Body of pancreas (tissue), 4 donors: ENCODE results near the gene PIWIL4. TPM values are rescaled to one million over a fixed set of nuclear protein-coding genes. Genes with fewer than 3 reads are reported as not detected.

ENCODE experiments used
- ATAC-seq: fragments of 150-250 bp; one replicate; pipeline ENCODE4 v1.9.1; 2016
- DNase-seq, 4 donors: peaks; one replicate each; pipeline ENCODE4 v3.0.0-alpha.2; 2019
- H3K27ac ChIP-seq, 4 donors: fragments of 200-600 bp; sonication (generic); 1 replicate in 3 of 4; 2 replicates in 1 of 4; pipeline versions ENCODE4 v1.5.1 to v1.6.1; 2016 to 2019; ENCODE audit warnings: mild to moderate bottlenecking in 1 of 4, mixed read lengths in 1 of 4, moderate library complexity in 1 of 4
- H3K27me3 ChIP-seq, 2 donors: fragments of 200-600 bp; sonication (generic); one replicate each; pipeline ENCODE4 v1.6.0; 2016; ENCODE audit warnings: mild to moderate bottlenecking in 1 of 2
- H3K36me3 ChIP-seq, 2 donors: fragments of 200-600 bp; sonication (generic); replicated peaks in 1 of 2; 2 replicates each; pipeline ENCODE4 v1.5.1; 2016; ENCODE audit warnings: low read depth in 2 of 2; ENCODE audit not compliant: insufficient read depth in 1 of 2
- H3K4me1 ChIP-seq: fragments of 200-600 bp; sonication (generic); one replicate; pipeline ENCODE4 v1.6.0; 2016
- H3K4me3 ChIP-seq, 2 donors: fragments of 200-600 bp; sonication (generic); 1 replicate in 1 of 2; 2 replicates in 1 of 2; pipeline ENCODE4 v1.5.1; 2016 to 2019
- H3K9me3 ChIP-seq, 3 donors: fragments of 200-600 bp; sonication (generic); 1 replicate in 2 of 3; 2 replicates in 1 of 3; pipeline ENCODE4 v1.5.1; 2016
- POLR2A ChIP-seq, 3 donors: fragments of 450-650 bp; IDR thresholded peaks; one replicate each; pipeline ENCODE4 v1.6.1; 2016; ENCODE audit warnings: antibody characterized with exemption in 3 of 3, mild to moderate bottlenecking in 2 of 3
- WGBS, 2 donors: methylation state at CpG; one replicate each; pipeline ENCODE4 v1.1.5; 2017; 5-methylcytosine and 5-hydroxymethylcytosine counted together
- intact Hi-C: fragments of 100-400 bp; cut with DNase I; formaldehyde crosslinking; loops from one replicate; pipeline ENCODE4 v1.15.1; 2023
- total RNA-seq, 2 donors: library from RNA; depleted of rRNA; stranded (reverse); fragments of >200 nt; gene quantifications; one replicate each; pipeline ENCODE4 v1.1.0, GENCODE V29; 2016
- TF ChIP-seq, protein P1 (sequence below), 7 experiments: fragments of 450-650 bp in 4 of 7; fragments of 200-600 bp in 3 of 7; sonication (generic) in 3 of 7; IDR thresholded peaks; one replicate each; pipeline ENCODE4 v1.5.1; 2016 to 2019; ENCODE audit warnings: antibody characterized with exemption in 7 of 7

PIWIL4 gene
- total RNA-seq, 2 donors from 2014 or later: 6.5 to 13.2 TPM

DNA sequence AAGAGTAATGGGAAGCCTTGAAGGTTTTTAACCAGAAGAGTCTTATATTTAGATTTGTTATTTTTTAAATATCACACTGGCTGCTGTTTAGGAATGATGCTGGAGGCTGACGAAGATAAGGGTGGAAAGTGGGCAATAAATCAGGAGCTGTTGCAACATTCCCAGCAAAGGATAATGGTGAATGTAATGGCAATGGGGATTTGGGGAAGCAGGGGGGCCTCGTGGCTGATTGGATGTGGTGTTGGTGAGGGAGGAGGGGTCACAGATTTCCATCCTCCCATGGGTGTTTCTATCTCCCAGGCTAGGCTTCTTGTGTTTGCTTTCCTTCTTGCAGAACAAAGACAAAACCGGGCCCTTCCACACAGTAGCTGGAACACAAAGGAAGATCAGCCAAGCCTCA is 80.8 kb downstream of the PIWIL4 start:
- 55% methylated on average over 3 of the region's 3 CpGs for WGBS, 2 donors
- no peak overlapping the region for H3K27ac ChIP-seq
- no peak for TF ChIP-seq POLR2A (IDR thresholded peaks at IDR 0.05)
- TF ChIP-seq, protein P1, sequence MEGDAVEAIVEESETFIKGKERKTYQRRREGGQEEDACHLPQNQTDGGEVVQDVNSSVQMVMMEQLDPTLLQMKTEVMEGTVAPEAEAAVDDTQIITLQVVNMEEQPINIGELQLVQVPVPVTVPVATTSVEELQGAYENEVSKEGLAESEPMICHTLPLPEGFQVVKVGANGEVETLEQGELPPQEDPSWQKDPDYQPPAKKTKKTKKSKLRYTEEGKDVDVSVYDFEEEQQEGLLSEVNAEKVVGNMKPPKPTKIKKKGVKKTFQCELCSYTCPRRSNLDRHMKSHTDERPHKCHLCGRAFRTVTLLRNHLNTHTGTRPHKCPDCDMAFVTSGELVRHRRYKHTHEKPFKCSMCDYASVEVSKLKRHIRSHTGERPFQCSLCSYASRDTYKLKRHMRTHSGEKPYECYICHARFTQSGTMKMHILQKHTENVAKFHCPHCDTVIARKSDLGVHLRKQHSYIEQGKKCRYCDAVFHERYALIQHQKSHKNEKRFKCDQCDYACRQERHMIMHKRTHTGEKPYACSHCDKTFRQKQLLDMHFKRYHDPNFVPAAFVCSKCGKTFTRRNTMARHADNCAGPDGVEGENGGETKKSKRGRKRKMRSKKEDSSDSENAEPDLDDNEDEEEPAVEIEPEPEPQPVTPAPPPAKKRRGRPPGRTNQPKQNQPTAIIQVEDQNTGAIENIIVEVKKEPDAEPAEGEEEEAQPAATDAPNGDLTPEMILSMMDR (IDR thresholded peaks at IDR 0.05): no peak
- peak in 1 of 4 donors; percentile 8 for DNase-seq
- H3K36me3 ChIP-seq: no peaks in the 10 kb centered on the region
- no peak overlapping the region for H3K4me3 ChIP-seq
- H3K27me3 ChIP-seq: no peaks in the 10 kb centered on the region
- no peak for ATAC-seq
- intact Hi-C loops: no loop called here
- no peaks in the 10 kb centered on the region for H3K4me1 ChIP-seq
- no peaks in the 10 kb centered on the region for H3K9me3 ChIP-seq

DNA sequence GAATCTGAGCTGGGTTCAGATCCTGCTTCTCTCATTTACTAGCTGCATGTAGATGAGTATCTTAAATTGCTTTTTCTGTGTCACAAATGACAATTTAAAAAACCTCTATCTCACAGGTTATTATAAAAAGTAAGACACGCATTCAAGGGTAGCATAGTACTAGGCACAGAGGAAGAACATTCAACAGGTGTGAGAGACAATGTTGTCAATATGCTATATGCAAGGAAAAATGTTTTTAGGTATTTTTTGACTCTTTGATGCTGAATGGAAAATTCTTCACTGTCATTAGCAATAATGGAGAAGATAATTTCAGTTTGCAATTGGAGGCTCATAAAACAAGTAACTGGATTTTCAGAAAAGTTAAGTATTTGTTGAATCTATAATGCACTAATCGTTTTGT is 81.6 kb downstream of the PIWIL4 start:
- Histone ChIP-seq H3K27me3 (no peaks in the 10 kb centered on the region), H3K36me3 (no peaks in the 10 kb centered on the region), H3K4me1 (no peaks in the 10 kb centered on the region), H3K4me3 (no peak overlapping the region), H3K9me3 (no peaks in the 10 kb centered on the region), H3K27ac (no peak overlapping the region)
- intact Hi-C loops: no loop called here
- no peak for ATAC-seq
- TF ChIP-seq, protein P1 (IDR thresholded peaks at IDR 0.05): no peak
- TF ChIP-seq POLR2A (IDR thresholded peaks at IDR 0.05): no peak
- DNase-seq: no peak
- 66 to 81% methylated on average over 2 of the region's 2 CpGs for WGBS, 2 donors

DNA sequence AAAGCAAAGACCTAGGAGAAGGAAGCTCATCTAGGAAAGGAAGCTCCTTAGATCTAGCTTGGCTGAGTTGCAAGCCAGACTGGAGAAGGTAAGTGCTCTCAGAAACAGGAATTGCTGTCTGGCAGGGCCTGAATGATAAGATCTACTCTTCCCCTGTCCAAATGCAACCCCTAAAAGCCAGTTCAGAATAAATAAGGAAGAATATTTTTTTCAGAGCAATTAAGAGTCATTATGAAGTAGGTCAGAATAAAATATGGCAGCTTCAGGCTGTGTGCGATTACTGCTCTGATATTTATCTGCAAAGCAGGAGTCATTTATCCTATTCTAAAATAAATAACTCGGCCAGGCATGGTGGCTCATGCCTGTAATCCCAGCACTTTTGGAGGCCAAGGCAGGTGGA is 82.1 kb downstream of the PIWIL4 start:
- 62 to 63% methylated on average over 2 of the region's 2 CpGs for WGBS, 2 donors
- intact Hi-C loops: no loop called here
- no peak for ATAC-seq
- TF ChIP-seq, protein P1 (IDR thresholded peaks at IDR 0.05): no peak
- TF ChIP-seq POLR2A (IDR thresholded peaks at IDR 0.05): no peak
- DNase-seq: no peak
- Histone ChIP-seq H3K27ac (no peak overlapping the region), H3K4me3 (no peak overlapping the region), H3K27me3 (no peaks in the 10 kb centered on the region), H3K4me1 (no peaks in the 10 kb centered on the region), H3K9me3 (no peaks in the 10 kb centered on the region), H3K36me3 (no peaks in the 10 kb centered on the region)

DNA sequence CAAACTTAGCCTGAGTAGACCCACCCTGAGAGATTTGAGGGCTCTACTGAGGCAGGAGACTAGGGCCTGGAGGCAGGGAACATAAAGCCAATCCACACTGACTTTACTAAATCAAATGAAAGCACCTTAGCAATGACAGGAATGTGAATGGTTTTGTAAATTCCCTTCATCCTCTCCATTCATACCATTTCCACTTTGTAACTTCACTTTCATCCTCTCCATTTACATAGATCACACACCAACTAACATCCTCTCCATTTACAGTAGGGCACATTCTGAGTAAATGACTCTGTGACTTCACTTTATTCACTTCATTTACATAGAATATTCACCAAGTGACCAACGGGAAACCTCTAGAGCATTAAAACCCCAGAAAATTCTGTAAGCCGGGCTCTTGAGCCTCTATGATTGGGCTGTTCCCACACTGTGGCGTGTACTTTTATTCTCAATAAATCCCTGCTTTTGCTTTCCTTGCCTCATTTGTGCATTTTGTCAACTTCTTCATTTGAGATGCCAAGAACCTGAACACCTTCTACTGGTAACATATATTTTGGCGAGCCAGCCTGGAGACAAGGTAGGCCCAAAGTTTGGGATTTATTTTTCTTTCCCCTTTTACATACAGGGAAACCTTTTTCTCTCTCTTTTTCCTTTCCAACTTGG is 82.9 kb downstream of the PIWIL4 start:
- WGBS, 2 donors: 84 to 91% methylated on average over 4 of the region's 4 CpGs
- intact Hi-C loops: no loop called here

More for the DNA sequence above, 82.9 kb downstream of the PIWIL4 start:
- Histone ChIP-seq H3K27ac (no peak overlapping the region), H3K36me3 (no peaks in the 10 kb centered on the region), H3K4me1 (peaks cover under 1% of the 10 kb centered on the region), H3K4me3 (no peak overlapping the region), H3K9me3 (no peaks in the 10 kb centered on the region), H3K27me3 (no peaks in the 10 kb centered on the region)
- DNase-seq (no peak), ATAC-seq (no peak)
- TF ChIP-seq POLR2A (IDR thresholded peaks at IDR 0.05): no peak
- TF ChIP-seq, protein P1 (IDR thresholded peaks at IDR 0.05): no peak
